ENCODE data around the gene SLC22A15.
"Not testable (repeated sequence)": the region's sequence is repeated elsewhere in the genome, so short reads cannot be mapped to it uniquely, and the experiment has no call there.

Gene SLC22A15

DNA sequence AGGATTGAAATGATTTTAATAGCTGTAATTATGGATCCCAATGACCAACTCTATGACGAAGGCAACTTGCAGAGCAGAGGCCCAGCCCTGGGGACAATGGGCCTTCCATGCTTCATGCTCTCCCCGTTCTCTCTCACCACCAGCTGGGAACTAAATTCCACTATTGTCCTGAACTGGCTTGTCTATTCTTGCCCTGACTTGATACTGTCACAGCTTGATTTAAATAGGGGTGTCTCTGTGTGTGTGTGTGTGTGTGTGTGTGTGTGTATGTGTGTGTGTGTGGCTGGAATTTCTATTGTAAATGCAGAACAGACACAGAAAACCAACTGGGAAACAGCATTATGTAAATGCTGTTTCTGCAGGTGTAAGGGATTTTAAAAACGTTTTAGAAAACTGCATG, 57.0 kb downstream of the SLC22A15 start:
- H3K4me3 ChIP-seq (ENCODE audit: low read depth, low read length): no peak overlapping the region
- TF ChIP-seq POLR2A (IDR thresholded peaks at IDR 0.05; ENCODE audit: extremely low read depth, insufficient read length): no peak
- TF ChIP-seq MYC (IDR thresholded peaks at IDR 0.05; ENCODE audit: low read depth, low read length): no peak
- no peak for DNase-seq (ENCODE audit: low read depth)

DNA sequence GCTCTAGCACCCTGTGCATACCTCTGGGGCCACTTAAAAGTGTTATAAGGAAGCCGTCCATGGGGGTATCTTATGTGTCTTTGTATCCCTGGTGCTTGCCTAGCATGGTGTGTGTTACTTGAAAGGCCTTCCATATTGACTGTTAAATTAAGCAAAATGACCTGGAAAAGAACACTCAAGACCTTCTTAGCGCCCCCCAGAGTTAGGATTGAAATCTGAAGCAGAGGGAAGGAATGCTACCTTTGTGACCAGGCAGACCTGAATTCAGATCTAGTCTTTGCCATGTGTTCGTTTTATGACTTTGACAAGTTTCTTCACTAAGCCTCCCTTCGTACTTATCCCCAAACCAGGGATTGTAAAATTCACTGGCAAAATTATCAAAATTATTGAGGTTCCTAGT, 59.9 kb downstream of the SLC22A15 start:
- DNase-seq (ENCODE audit: low read depth): no peak
- TF ChIP-seq, protein P1, sequence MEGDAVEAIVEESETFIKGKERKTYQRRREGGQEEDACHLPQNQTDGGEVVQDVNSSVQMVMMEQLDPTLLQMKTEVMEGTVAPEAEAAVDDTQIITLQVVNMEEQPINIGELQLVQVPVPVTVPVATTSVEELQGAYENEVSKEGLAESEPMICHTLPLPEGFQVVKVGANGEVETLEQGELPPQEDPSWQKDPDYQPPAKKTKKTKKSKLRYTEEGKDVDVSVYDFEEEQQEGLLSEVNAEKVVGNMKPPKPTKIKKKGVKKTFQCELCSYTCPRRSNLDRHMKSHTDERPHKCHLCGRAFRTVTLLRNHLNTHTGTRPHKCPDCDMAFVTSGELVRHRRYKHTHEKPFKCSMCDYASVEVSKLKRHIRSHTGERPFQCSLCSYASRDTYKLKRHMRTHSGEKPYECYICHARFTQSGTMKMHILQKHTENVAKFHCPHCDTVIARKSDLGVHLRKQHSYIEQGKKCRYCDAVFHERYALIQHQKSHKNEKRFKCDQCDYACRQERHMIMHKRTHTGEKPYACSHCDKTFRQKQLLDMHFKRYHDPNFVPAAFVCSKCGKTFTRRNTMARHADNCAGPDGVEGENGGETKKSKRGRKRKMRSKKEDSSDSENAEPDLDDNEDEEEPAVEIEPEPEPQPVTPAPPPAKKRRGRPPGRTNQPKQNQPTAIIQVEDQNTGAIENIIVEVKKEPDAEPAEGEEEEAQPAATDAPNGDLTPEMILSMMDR (IDR thresholded peaks at IDR 0.05; ENCODE audit: low read depth, low read length): peak; percentile 16
- TF ChIP-seq, protein P2, sequence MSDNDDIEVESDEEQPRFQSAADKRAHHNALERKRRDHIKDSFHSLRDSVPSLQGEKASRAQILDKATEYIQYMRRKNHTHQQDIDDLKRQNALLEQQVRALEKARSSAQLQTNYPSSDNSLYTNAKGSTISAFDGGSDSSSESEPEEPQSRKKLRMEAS (IDR thresholded peaks at IDR 0.05; ENCODE audit: low read depth, low read length): no peak

DNA sequence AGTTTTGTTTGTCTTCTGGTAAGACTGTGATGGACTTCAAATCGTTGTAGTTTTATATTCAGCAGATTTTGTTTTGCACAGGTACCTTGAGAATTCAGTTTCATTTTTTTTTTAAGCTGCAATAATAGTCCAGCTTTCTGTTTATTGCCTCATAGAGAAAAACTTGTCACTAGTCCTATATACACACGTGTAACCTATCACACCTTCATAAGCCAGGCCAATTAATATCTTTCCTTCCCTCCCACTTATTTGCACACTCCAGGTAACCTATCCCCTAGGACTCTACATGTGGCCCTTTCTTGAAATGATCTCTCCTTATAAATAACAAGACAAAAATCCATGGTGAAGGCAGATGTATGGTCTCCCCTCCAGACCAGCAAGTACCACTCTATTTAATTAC, 62.4 kb downstream of the SLC22A15 start:
- DNase-seq (ENCODE audit: low read depth): no peak
- TF ChIP-seq, protein P1 (IDR thresholded peaks at IDR 0.05; ENCODE audit: low read depth, low read length): no peak
- TF ChIP-seq MYC (IDR thresholded peaks at IDR 0.05; ENCODE audit: low read depth, low read length) (no peak), POLR2A (IDR thresholded peaks at IDR 0.05; ENCODE audit: extremely low read depth, insufficient read length) (no peak)
- TF ChIP-seq, protein P2 (IDR thresholded peaks at IDR 0.05; ENCODE audit: low read depth, low read length): no peak
- no peak overlapping the region for H3K4me3 ChIP-seq (ENCODE audit: low read depth, low read length)

More for the DNA sequence above, 59.9 kb downstream of the SLC22A15 start:
- no peak overlapping the region for H3K4me3 ChIP-seq (ENCODE audit: low read depth, low read length)

DNA sequence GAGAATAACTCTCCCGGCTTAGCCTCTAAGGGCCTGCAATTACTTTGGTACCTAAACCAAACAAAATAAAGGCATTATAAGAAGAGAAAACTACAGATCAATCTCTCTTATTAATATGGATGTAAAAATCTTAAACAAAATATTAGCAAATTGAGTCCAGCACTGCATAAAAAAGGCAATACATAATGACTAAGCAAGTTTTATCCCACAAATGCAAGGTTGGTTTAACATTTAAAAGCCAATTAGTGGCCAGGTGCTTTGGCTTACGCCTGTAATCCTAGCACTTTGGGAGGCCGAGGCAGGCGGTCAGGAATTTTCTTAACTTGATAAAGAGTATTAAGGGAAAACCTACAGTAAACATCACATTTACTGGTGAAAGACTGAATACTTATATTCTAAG, 67.8 kb downstream of the SLC22A15 start:
- DNase-seq (ENCODE audit: low read depth): no peak
- TF ChIP-seq MYC (IDR thresholded peaks at IDR 0.05; ENCODE audit: low read depth, low read length): no peak
- TF ChIP-seq, protein P2 (IDR thresholded peaks at IDR 0.05; ENCODE audit: low read depth, low read length): no peak
- no peak for TF ChIP-seq POLR2A (IDR thresholded peaks at IDR 0.05; ENCODE audit: extremely low read depth, insufficient read length)
- TF ChIP-seq, protein P1 (IDR thresholded peaks at IDR 0.05; ENCODE audit: low read depth, low read length): no peak
- H3K4me3 ChIP-seq (ENCODE audit: low read depth, low read length): no peak overlapping the region

DNA sequence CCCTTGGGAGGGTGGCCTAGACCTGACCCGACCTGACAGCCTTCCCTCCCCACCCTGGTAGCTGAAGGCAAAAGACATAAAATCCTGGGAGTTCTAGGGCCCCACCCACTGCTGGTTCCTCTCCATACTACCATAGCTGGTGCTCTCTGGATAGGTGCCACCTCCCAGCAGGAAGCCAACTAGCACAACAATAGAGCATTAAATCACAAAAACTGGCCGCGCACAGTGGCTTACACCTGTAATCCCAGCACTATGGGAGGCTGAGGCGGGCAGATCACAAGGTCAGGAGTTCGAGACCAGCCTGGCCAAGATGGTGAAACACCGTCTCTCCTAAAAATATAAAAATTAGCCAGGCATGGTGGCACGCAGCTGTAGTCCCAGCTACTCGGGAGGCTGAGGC, 70.6 kb downstream of the SLC22A15 start:
- not testable (repeated sequence) for DNase-seq (ENCODE audit: low read depth); H3K4me3 ChIP-seq (ENCODE audit: low read depth, low read length)

DNA sequence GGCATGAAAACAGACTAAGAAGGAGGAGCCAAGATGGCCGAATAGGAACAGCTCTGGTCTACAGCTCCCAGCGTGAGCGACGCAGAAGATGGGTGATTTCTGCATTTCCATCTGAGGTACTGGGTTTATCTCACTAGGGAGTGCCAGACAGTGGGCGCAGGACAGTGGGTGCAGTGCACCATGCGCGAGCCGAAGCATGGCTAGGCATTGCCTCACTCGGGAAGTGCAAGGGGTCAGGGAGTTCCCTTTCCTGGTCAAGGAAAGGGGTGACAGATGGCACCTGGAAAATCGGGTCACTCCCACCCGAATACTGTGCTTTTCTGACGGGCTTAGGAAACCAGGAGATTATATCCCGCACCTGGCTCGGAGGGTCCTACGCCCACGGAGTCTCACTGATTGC, 75.6 kb downstream of the SLC22A15 start:
- H3K4me3 ChIP-seq (ENCODE audit: low read depth, low read length); DNase-seq (ENCODE audit: low read depth): not testable (repeated sequence)

DNA sequence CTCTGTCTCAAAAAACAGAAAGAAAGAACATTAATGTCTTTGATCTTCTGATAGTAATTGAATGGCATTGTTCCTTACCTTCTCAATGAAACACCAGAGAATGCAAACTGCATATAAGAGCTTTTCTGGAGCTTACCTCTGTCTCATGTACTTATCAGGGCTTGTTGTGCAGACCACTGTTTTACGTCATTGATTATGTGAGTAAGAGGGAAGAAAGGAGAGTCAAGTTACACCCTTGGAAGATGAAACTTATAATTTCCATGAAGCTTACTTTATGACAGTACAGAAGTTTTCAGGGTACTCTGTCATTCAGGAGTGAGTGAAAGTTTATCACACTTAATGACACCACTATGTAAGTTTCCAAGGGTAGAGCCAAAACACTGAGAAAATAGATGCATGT, 85.9 kb downstream of the SLC22A15 start:
- no peak for DNase-seq (ENCODE audit: low read depth)
- TF ChIP-seq, protein P1 (IDR thresholded peaks at IDR 0.05; ENCODE audit: low read depth, low read length): no peak
- TF ChIP-seq, protein P2 (IDR thresholded peaks at IDR 0.05; ENCODE audit: low read depth, low read length): no peak
- no peak for TF ChIP-seq MYC (IDR thresholded peaks at IDR 0.05; ENCODE audit: low read depth, low read length)
- TF ChIP-seq POLR2A (IDR thresholded peaks at IDR 0.05; ENCODE audit: extremely low read depth, insufficient read length): no peak
- H3K4me3 ChIP-seq (ENCODE audit: low read depth, low read length): no peak overlapping the region

DNA sequence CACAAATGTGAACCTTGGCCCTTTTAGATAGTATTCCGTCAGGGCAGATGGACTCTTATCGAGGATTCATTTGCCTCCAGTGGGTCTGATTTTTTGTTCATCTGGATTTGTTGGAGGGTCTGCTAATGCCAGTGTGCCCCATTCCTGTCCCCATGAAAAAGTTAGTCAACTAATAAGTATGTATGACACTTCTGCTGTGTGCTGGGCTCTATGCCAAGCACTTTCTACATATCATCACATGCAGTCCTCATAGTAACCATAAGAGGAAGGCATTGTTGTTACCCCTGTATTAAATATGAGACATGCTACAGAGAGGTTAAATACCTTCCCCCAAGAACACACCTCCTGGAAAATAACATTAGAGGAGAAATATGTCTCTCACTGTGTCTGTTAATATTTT, 88.3 kb downstream of the SLC22A15 start:
- TF ChIP-seq MYC (IDR thresholded peaks at IDR 0.05; ENCODE audit: low read depth, low read length) (no peak), POLR2A (IDR thresholded peaks at IDR 0.05; ENCODE audit: extremely low read depth, insufficient read length) (no peak)
- TF ChIP-seq, protein P2 (IDR thresholded peaks at IDR 0.05; ENCODE audit: low read depth, low read length): no peak
- TF ChIP-seq, protein P1 (IDR thresholded peaks at IDR 0.05; ENCODE audit: low read depth, low read length): no peak
- DNase-seq (ENCODE audit: low read depth): no peak
- no peak overlapping the region for H3K4me3 ChIP-seq (ENCODE audit: low read depth, low read length)
